ENCODE data around the gene PTPRM.

- TF ChIP-seq CTCF (IDR thresholded peaks at IDR 0.05; ENCODE audit: borderline replicate concordance, extremely low read depth, low read length, poor library complexity, severe bottlenecking) (no peak), EZH2 (IDR thresholded peaks at IDR 0.05; ENCODE audit: borderline replicate concordance, low read depth, low read length, severe bottlenecking) (no peak)
Observed at GRCh38 chr18:7921938-7922587, 354.9 kb downstream of the PTPRM start.

All from DND-41 (cell line).